Mesendoderm (in vitro differentiated cells): ENCODE measurements around the gene PYGL.

ENCODE experiments used
- DNase-seq: peaks from one replicate; pipeline ENCODE4 v3.0.0; 2013
- H2AK5ac ChIP-seq: 2 replicates; pipeline ENCODE4 v1.6.1; 2013; ENCODE audit warnings: low read length, inconsistent platforms
- H2BK120ac ChIP-seq: 2 replicates; pipeline ENCODE4 v1.6.1; 2013; ENCODE audit warnings: low read depth, mild to moderate bottlenecking, low read length, moderate library complexity, mixed read lengths
- H2BK15ac ChIP-seq: replicated peaks from 2 replicates; pipeline ENCODE4 v1.6.1; 2013; ENCODE audit warnings: low read depth, mild to moderate bottlenecking, moderate library complexity
- H2BK5ac ChIP-seq: 2 replicates; pipeline ENCODE4 v1.6.1; 2013; ENCODE audit warnings: low read length, inconsistent platforms
- H3K18ac ChIP-seq: 2 replicates; pipeline ENCODE4 v1.6.1; 2013; ENCODE audit warnings: mild to moderate bottlenecking, low read length, mixed read lengths
- H3K23ac ChIP-seq: one replicate; pipeline ENCODE4 v1.6.1; 2013; ENCODE audit warnings: low read length
- H3K27ac ChIP-seq: 2 replicates; pipeline ENCODE4 v1.5.1; 2013; ENCODE audit warnings: low read depth, mild to moderate bottlenecking, inconsistent platforms, low read length, moderate library complexity
- H3K27me3 ChIP-seq: 2 replicates; pipeline ENCODE4 v1.6.1; 2013; ENCODE audit warnings: low read length, control low read depth, mild to moderate bottlenecking, inconsistent platforms; ENCODE audit not compliant: insufficient read depth, poor library complexity
- H3K36me3 ChIP-seq: 2 replicates; pipeline ENCODE4 v1.6.1; 2013; ENCODE audit warnings: low read length, inconsistent platforms; ENCODE audit not compliant: control insufficient read depth, insufficient read depth
- H3K4ac ChIP-seq: one replicate; pipeline ENCODE4 v1.6.1; 2013; ENCODE audit warnings: low read depth, mild to moderate bottlenecking, low read length, moderate library complexity
- H3K4me1 ChIP-seq: 2 replicates; pipeline ENCODE4 v1.6.1; 2013; ENCODE audit warnings: low read depth, low read length, inconsistent platforms; ENCODE audit not compliant: control insufficient read depth
- H3K4me2 ChIP-seq: 2 replicates; pipeline ENCODE4 v1.6.1; 2013; ENCODE audit warnings: low read length
- H3K4me3 ChIP-seq: 2 replicates; pipeline ENCODE4 v1.5.1; 2013; ENCODE audit warnings: mild to moderate bottlenecking, low read length
- H3K56ac ChIP-seq: one replicate; pipeline ENCODE4 v1.6.1; 2013; ENCODE audit warnings: low read length
- H3K79me1 ChIP-seq: 2 replicates; pipeline ENCODE4 v1.6.1; 2013; ENCODE audit warnings: low read length, inconsistent platforms
- H3K79me2 ChIP-seq: 2 replicates; pipeline ENCODE4 v1.6.1; 2013; ENCODE audit warnings: mild to moderate bottlenecking, low read length; ENCODE audit not compliant: control insufficient read depth, insufficient read depth
- H3K9ac ChIP-seq: 2 replicates; pipeline ENCODE4 v1.6.1; 2013; ENCODE audit warnings: low read length, inconsistent platforms
- H4K5ac ChIP-seq: one replicate; pipeline ENCODE4 v1.6.1; 2013; ENCODE audit warnings: low read length
- H4K8ac ChIP-seq: one replicate; pipeline ENCODE4 v1.6.1; 2013; ENCODE audit warnings: low read depth, mild to moderate bottlenecking, control low read depth, low read length, moderate library complexity
- WGBS: extraction: QIAGEN DNeasy Blood & Tissue Kit; methylation state at CpG from one replicate; pipeline ENCODE4 v1.1.7; 2013; ENCODE audit warnings: low lambda C conversion rate, missing lambda C conversion rate; ENCODE audit not compliant: insufficient coverage; ENCODE audit errors: extremely low coverage; 5-methylcytosine and 5-hydroxymethylcytosine counted together

Gene PYGL

GRCh38 chr14:50978888-50979287, 34.6 kb upstream of the PYGL start:
- Histone ChIP-seq H3K4me3 (no peak overlapping the region), H3K4ac (no peak overlapping the region), H3K18ac (no peak overlapping the region), H2BK5ac (no peak overlapping the region), H3K4me2 (no peak overlapping the region), H4K8ac (no peak overlapping the region), H2BK120ac (no peak overlapping the region), H3K36me3 (no peaks in the 10 kb centered on the region), H3K4me1 (no peaks in the 10 kb centered on the region), H3K23ac (no peak overlapping the region), H2AK5ac (no peak overlapping the region), H3K79me1 (no peaks in the 10 kb centered on the region), H3K79me2 (no peaks in the 10 kb centered on the region), H2BK15ac (no peak overlapping the region), H3K9ac (no peak overlapping the region), H3K27me3 (no peaks in the 10 kb centered on the region), H3K56ac (no peak overlapping the region), H3K27ac (no peak overlapping the region), H4K5ac (no peak overlapping the region)
- DNase-seq: no peak
- no CpG with 5 or more reads among the region's 4 CpGs for WGBS

DNA sequence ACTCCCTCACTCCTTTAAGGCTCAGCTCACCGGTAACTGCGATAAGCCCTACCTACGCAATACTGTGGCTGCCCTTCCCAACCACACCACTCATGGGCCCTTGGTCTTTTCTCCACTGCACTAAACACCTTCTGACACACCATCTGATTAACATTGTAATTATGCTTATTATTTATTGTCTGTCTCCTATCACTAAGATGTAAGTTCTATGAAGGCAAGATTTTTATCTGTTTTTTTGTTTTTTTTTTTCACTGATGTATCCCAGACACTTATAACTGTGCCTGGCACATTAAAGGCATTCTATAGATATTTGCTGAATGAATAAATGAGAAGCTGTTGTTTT, 34.2 kb upstream of the PYGL start:
- Histone ChIP-seq H2BK120ac (no peak overlapping the region), H3K4me2 (no peak overlapping the region), H4K5ac (no peak overlapping the region), H3K27ac (no peak overlapping the region), H3K4ac (no peak overlapping the region), H3K27me3 (no peaks in the 10 kb centered on the region), H3K79me1 (no peaks in the 10 kb centered on the region), H2AK5ac (no peak overlapping the region), H3K79me2 (no peaks in the 10 kb centered on the region), H4K8ac (no peak overlapping the region), H3K36me3 (no peaks in the 10 kb centered on the region), H3K23ac (no peak overlapping the region), H3K56ac (no peak overlapping the region), H3K4me3 (no peak overlapping the region), H3K4me1 (no peaks in the 10 kb centered on the region), H3K18ac (no peak overlapping the region), H3K9ac (no peak overlapping the region), H2BK15ac (no peak overlapping the region), H2BK5ac (no peak overlapping the region)
- WGBS: no CpG with 5 or more reads among the region's 3 CpGs
- no peak for DNase-seq

DNA sequence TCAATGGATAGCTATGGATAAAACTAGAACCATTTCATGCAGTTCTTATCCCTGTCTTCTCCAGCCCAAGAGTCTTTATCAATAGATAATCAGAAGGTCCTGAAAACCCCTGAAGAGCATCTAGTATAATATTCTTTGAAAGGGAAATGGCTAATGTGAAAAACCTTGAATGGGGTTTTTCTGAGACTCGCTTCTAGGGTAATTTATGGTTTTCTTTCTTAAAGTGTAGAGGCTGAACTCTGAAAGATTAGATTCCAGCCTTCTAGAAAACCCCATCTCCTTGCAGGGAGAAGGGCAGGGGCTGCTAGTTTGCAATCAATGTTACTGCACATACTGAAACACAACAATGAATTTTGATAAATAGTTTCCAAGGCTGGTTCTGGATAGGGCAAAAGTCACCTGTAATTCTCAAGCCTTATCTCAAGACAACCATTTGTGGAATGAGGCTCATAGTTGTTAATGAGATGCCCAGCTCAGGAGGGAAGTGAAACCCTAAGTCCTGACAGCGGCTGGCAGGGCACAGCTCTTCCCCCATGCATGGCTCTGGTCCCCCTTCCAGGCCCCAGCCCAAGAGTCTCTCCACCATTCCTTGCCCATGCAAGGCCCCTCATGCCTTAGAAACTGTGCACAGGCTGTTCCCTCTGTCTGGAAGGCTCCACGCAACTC, 33.7 kb upstream of the PYGL start:
- Histone ChIP-seq H3K79me2 (no peaks in the 10 kb centered on the region), H3K18ac (no peak overlapping the region), H3K4me1 (no peaks in the 10 kb centered on the region), H3K27me3 (no peaks in the 10 kb centered on the region), H3K79me1 (no peaks in the 10 kb centered on the region), H2BK15ac (no peak overlapping the region), H2AK5ac (no peak overlapping the region), H3K27ac (no peak overlapping the region), H3K9ac (no peak overlapping the region), H4K8ac (no peak overlapping the region), H3K4ac (no peak overlapping the region), H3K36me3 (no peaks in the 10 kb centered on the region), H3K23ac (no peak overlapping the region), H4K5ac (no peak overlapping the region), H3K4me3 (no peak overlapping the region), H2BK120ac (no peak overlapping the region), H2BK5ac (no peak overlapping the region), H3K4me2 (no peak overlapping the region), H3K56ac (no peak overlapping the region)
- DNase-seq: no peak
- no CpG with 5 or more reads among the region's 3 CpGs for WGBS

- H3K9ac ChIP-seq: no peak overlapping the region
- H2AK5ac ChIP-seq: no peak overlapping the region
- no peak overlapping the region for H4K8ac ChIP-seq
- no peaks in the 10 kb centered on the region for H3K36me3 ChIP-seq
- no peaks in the 10 kb centered on the region for H3K79me2 ChIP-seq
- DNase-seq: no peak
- WGBS: no CpG with 5 or more reads among the region's 5 CpGs
- H3K4me2 ChIP-seq: no peak overlapping the region
- no peaks in the 10 kb centered on the region for H3K27me3 ChIP-seq
- no peak overlapping the region for H3K18ac ChIP-seq
- H2BK5ac ChIP-seq: no peak overlapping the region
- H3K4me3 ChIP-seq: no peak overlapping the region
- H3K4me1 ChIP-seq: no peaks in the 10 kb centered on the region
- H2BK15ac ChIP-seq: no peak overlapping the region
- no peak overlapping the region for H3K27ac ChIP-seq
- no peak overlapping the region for H2BK120ac ChIP-seq
- H3K79me1 ChIP-seq: no peaks in the 10 kb centered on the region
- no peak overlapping the region for H3K23ac ChIP-seq
- H3K56ac ChIP-seq: no peak overlapping the region
- H4K5ac ChIP-seq: no peak overlapping the region
- no peak overlapping the region for H3K4ac ChIP-seq
Observed at GRCh38 chr14:50974118-50974517, 29.8 kb upstream of the PYGL start.

- Histone ChIP-seq H3K4me3 (no peak overlapping the region), H3K4ac (no peak overlapping the region), H3K27me3 (no peaks in the 10 kb centered on the region), H3K23ac (no peak overlapping the region), H4K8ac (no peak overlapping the region), H3K18ac (no peak overlapping the region), H2AK5ac (no peak overlapping the region), H2BK120ac (no peak overlapping the region), H3K79me1 (no peaks in the 10 kb centered on the region), H3K36me3 (no peaks in the 10 kb centered on the region), H2BK15ac (no peak overlapping the region), H3K79me2 (no peaks in the 10 kb centered on the region), H3K56ac (no peak overlapping the region), H2BK5ac (no peak overlapping the region), H4K5ac (no peak overlapping the region), H3K27ac (no peak overlapping the region), H3K9ac (no peak overlapping the region), H3K4me1 (no peaks in the 10 kb centered on the region), H3K4me2 (no peak overlapping the region)
- WGBS: no CpG with 5 or more reads among the region's 11 CpGs
- DNase-seq: no peak
Observed at GRCh38 chr14:50972734-50973133, 28.5 kb upstream of the PYGL start.
